ENCODE data around the gene OBP2A. TPM values are rescaled to one million over a fixed set of nuclear protein-coding genes. Genes with fewer than 3 reads are reported as not detected.

Gene OBP2A
- total and polyA plus RNA-seq, 2 donors (not counting 1 experiment from before 2014, with no cell fraction given), result not detected

DNA sequence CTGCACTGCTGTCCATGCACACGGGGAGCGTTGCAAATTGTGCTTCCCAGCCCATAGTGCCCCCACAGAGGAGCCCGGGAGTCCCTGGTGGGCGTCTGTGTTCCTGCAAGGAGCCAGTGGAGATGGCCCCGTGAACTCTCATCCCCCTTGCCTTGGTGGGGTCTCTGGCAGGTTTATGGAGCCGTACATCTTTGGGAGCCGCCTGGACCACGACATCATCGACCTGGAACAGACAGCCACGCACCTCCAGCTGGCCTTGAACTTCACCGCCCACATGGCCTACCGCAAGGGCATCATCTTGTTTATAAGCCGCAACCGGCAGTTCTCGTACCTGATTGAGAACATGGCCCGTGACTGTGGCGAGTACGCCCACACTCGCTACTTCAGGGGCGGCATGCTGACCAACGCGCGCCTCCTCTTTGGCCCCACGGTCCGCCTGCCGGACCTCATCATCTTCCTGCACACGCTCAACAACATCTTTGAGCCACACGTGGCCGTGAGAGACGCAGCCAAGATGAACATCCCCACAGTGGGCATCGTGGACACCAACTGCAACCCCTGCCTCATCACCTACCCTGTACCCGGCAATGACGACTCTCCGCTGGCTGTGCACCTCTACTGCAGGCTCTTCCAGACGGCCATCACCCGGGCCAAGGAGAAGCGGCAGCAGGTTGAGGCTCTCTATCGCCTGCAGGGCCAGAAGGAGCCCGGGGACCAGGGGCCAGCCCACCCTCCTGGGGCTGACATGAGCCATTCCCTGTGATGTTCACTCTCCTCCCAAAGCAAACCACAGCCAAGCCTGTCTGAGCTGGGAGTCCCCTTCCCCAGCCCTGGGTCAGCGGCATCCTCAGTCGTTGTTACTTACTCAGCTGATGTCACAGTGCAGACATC, 42.3 kb upstream of the OBP2A start:
- no peak overlapping the region for H3K9ac ChIP-seq (ENCODE audit: low read length)
- ATAC-seq (ENCODE audit: low read depth), result no peak
- intact Hi-C loops (cut with micrococcal nuclease), result no loop called here
- Mint-ChIP-seq H3K9me3 (ENCODE audit: insufficient read depth) (no peaks in the 10 kb centered on the region), H3K27me3 (no peaks in the 10 kb centered on the region), H3K4me3 (peak overlapping the region; percentile 55), H3K27ac (no peak overlapping the region), H3K4me1 (peaks cover 26% of the 10 kb centered on the region)
- peaks cover 0 to 24% of the 10 kb centered on the region in 2 experiments for H3K36me3 ChIP-seq (replicated peaks in 1 of 2; ENCODE audit: control extremely low read depth in 1 of 2, control insufficient read depth in 1 of 2, extremely low read depth in 1 of 2, insufficient read depth in 2 of 2, low read length in 1 of 2)
- H4K20me1 ChIP-seq (ENCODE audit: control insufficient read depth, insufficient read depth, low read length, poor library complexity, severe bottlenecking), result peaks cover 43% of the 10 kb centered on the region
- ChIA-PET POLR2A (no interaction called here), CTCF (interaction anchor here (1.3 to 2.2 kb wide), 6 partner anchors 10 to 1054 kb away, joined by 3 to 8 read pairs (median 5); no protein-coding TSS in a partner anchor)
- WGBS (ENCODE audit: insufficient coverage), result 96% methylated on average over 41 of the region's 41 CpGs
- no peak overlapping the region for H3K4me2 ChIP-seq (replicated peaks; ENCODE audit: low read depth, low read length, poor library complexity, severe bottlenecking)
- DNase-seq, result no peak
- peaks cover 14 to 29% of the 10 kb centered on the region in 2 donors for H3K4me1 ChIP-seq (ENCODE audit: control insufficient read depth in 2 of 2, insufficient read depth in 2 of 2, low read length in 2 of 2)
- no peak overlapping the region for H3K4me3 ChIP-seq (ENCODE audit: control extremely low read depth in 1 of 5, extremely low read depth in 1 of 5, insufficient read depth in 1 of 5, low read depth in 2 of 5, low read length in 4 of 5)
- H3K9me3 ChIP-seq (ENCODE audit: control extremely low read depth in 1 of 3, control insufficient read depth in 2 of 3, insufficient read depth in 1 of 3, low read length in 2 of 3), result peaks cover 0 to 9% (median 0%) of the 10 kb centered on the region in 3 donors
- H3K27me3 ChIP-seq (replicated peaks in 1 of 4; ENCODE audit: control extremely low read depth in 1 of 4, control insufficient read depth in 3 of 4, insufficient read depth in 4 of 4, low read length in 3 of 4), result no peaks in the 10 kb centered on the region
- TF ChIP-seq CTCF (IDR thresholded peaks at IDR 0.05) (no peak), EZH2 (IDR thresholded peaks at IDR 0.05; ENCODE audit: borderline replicate concordance, insufficient read depth, low read depth, low read length, poor library complexity, severe bottlenecking) (no peak)
- H3K79me2 ChIP-seq (ENCODE audit: control insufficient read depth, insufficient read depth, low read length), result peaks cover 29% of the 10 kb centered on the region
- H3K27ac ChIP-seq (ENCODE audit: low read length in 2 of 2), result no peak overlapping the region
- no peak overlapping the region for H2AFZ ChIP-seq (ENCODE audit: insufficient read depth, low read depth, low read length, poor library complexity, severe bottlenecking)
